GM18517 (cell line): ENCODE measurements around the gene SCAMP2.

ENCODE experiments used
- ATAC-seq: cut with Tn5 transposase; IDR thresholded peaks from one replicate; pipeline ENCODE4 v1.9.1; 2021; ENCODE audit warnings: mild to moderate bottlenecking, moderate library complexity; ENCODE audit not compliant: unreplicated experiment

SCAMP2 gene

GRCh38 chr15:74799255-74799855 lies 73.8 kb downstream of the SCAMP2 start:
- ATAC-seq: no peak

DNA sequence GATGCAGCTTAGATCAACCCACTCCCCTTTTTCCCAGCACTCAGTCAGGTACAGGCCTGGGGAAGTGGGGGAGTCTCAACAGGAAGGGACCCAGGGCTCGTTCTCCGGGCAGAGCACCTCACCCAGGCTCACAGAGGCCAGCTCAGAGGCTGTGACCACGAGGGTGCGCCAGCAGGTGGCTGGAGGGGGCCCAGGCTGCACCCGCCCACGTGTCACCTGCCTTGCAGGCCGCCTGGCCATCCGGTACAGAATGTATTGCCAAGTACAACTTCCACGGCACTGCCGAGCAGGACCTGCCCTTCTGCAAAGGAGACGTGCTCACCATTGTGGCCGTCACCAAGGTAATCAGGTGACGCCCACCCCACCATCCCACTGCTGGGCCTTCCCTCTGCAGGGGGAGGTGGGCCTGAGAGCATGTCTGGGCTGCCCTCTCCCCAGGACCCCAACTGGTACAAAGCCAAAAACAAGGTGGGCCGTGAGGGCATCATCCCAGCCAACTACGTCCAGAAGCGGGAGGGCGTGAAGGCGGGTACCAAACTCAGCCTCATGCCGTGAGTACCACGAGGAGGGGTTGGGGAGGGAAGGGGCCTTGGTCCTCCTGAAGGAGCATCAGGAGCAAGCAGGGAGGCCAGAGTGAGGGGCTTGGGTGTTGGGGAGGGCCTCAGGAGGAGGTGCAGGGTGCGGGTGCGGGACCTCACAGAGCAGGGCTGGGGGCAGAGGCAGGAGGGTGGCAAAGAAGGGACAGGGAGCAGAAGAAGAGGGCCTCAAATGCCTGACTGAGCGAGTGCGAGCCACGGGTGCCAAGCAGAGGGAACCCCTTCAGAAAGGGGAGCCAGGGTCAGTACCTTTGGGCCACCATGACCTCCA lies 74.5 kb downstream of the SCAMP2 start:
- ATAC-seq: no peak

GRCh38 chr15:74795966-74796625 lies 77.1 kb downstream of the SCAMP2 start:
- ATAC-seq: no peak

GRCh38 chr15:74794970-74795349 lies 78.2 kb downstream of the SCAMP2 start:
- no peak for ATAC-seq

- no peak for ATAC-seq
These were observed 78.8 kb downstream of the SCAMP2 start for GRCh38 chr15:74794248-74794969.
